ENCODE data around the gene KIF19.

Gene KIF19

GRCh38 chr17:74295625-74296547, 30.1 kb upstream of the KIF19 start:
- no peak for TF ChIP-seq CTCF (IDR thresholded peaks at IDR 0.05; ENCODE audit: low read depth, low read length)
- H3K4me3 ChIP-seq (ENCODE audit: low read depth, low read length) = no peak overlapping the region

- no peak for TF ChIP-seq CTCF (IDR thresholded peaks at IDR 0.05; ENCODE audit: low read depth, low read length)
- no peak overlapping the region for H3K4me3 ChIP-seq (ENCODE audit: low read depth, low read length)
Measured at GRCh38 chr17:74296548-74296936, 29.5 kb upstream of the KIF19 start.

GRCh38 chr17:74297941-74298340, 28.1 kb upstream of the KIF19 start:
- H3K4me3 ChIP-seq (ENCODE audit: low read depth, low read length) = no peak overlapping the region
- no peak for TF ChIP-seq CTCF (IDR thresholded peaks at IDR 0.05; ENCODE audit: low read depth, low read length)

GRCh38 chr17:74298778-74299177, 27.2 kb upstream of the KIF19 start:
- no peak for TF ChIP-seq CTCF (IDR thresholded peaks at IDR 0.05; ENCODE audit: low read depth, low read length)
- H3K4me3 ChIP-seq (ENCODE audit: low read depth, low read length) = no peak overlapping the region

- no peak for TF ChIP-seq CTCF (IDR thresholded peaks at IDR 0.05; ENCODE audit: low read depth, low read length)
Measured at GRCh38 chr17:74299226-74300009, 26.6 kb upstream of the KIF19 start.

GRCh38 chr17:74303305-74303704, 22.7 kb upstream of the KIF19 start:
- no peak for TF ChIP-seq CTCF (IDR thresholded peaks at IDR 0.05; ENCODE audit: low read depth, low read length)
- H3K4me3 ChIP-seq (ENCODE audit: low read depth, low read length) = no peak overlapping the region

More at GRCh38 chr17:74299226-74300009, 26.6 kb upstream of the KIF19 start:
- no peak overlapping the region for H3K4me3 ChIP-seq (ENCODE audit: low read depth, low read length)

GRCh38 chr17:74304184-74304583, 21.8 kb upstream of the KIF19 start:
- TF ChIP-seq CTCF (IDR thresholded peaks at IDR 0.05; ENCODE audit: low read depth, low read length) = no peak
- no peak overlapping the region for H3K4me3 ChIP-seq (ENCODE audit: low read depth, low read length)
